ENCODE data around the gene ESYT1. TPM values are rescaled to one million over a fixed set of nuclear protein-coding genes. Genes with fewer than 3 reads are reported as not detected.
"Not testable (repeated sequence)": the region's sequence is repeated elsewhere in the genome, so short reads cannot be mapped to it uniquely, and the experiment has no call there.

Gene ESYT1
- total RNA-seq, 1 donor from 2014 or later, result 127 TPM

DNA sequence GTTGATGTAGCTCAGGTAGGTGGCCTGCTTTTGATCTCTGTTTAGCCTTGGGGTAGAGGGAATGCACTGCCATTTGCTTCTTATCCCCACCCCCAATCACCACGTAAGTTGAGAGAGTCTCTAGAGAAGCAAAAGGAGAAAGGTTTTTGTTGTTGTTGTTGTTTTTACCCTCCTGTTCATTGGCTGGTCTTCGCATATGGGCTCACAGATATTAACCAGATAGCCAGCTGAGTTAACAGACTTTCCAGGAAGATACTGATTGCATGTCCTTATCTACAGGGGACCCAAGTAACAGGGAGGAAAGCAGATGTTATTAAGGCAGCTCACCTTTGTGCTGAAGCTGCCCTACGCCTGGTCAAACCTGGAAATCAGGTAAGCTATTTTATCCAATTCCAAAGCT is 20.8 kb upstream of the ESYT1 start:
- Mint-ChIP-seq H3K27me3 (ENCODE audit: unreplicated experiment) (no peaks in the 10 kb centered on the region), H3K36me3 (ENCODE audit: unreplicated experiment) (peaks cover 29% of the 10 kb centered on the region), H3K4me3 (ENCODE audit: unreplicated experiment) (no peak overlapping the region), H3K27ac (ENCODE audit: unreplicated experiment) (no peak overlapping the region), H3K9me3 (ENCODE audit: unreplicated experiment) (no peaks in the 10 kb centered on the region), H3K4me1 (ENCODE audit: unreplicated experiment) (peaks cover 30% of the 10 kb centered on the region)
- DNase-seq (ENCODE audit: extremely low spot score, unreplicated experiment), result no peak
- TF ChIP-seq, protein P1, sequence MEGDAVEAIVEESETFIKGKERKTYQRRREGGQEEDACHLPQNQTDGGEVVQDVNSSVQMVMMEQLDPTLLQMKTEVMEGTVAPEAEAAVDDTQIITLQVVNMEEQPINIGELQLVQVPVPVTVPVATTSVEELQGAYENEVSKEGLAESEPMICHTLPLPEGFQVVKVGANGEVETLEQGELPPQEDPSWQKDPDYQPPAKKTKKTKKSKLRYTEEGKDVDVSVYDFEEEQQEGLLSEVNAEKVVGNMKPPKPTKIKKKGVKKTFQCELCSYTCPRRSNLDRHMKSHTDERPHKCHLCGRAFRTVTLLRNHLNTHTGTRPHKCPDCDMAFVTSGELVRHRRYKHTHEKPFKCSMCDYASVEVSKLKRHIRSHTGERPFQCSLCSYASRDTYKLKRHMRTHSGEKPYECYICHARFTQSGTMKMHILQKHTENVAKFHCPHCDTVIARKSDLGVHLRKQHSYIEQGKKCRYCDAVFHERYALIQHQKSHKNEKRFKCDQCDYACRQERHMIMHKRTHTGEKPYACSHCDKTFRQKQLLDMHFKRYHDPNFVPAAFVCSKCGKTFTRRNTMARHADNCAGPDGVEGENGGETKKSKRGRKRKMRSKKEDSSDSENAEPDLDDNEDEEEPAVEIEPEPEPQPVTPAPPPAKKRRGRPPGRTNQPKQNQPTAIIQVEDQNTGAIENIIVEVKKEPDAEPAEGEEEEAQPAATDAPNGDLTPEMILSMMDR (IDR thresholded peaks at IDR 0.05), result no peak

DNA sequence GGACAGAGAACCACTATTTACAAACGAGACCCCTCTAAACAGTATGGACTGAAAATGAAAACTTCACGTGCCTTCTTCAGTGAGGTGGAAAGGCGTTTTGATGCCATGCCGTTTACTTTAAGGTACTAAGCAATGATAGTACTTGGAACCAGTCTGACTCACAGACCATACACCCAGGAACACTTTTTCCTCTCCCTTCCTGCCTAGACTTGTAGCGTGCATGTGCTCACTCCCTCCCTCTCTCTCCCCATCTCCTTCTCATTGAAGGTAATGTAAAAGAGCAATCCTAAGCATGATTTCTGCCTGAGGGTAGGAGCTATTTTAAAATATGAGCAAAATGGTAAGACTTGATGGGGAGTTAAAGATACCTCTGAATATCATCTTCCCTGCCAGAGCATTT is 17.5 kb upstream of the ESYT1 start:
- Mint-ChIP-seq H3K27me3 (ENCODE audit: unreplicated experiment) (no peaks in the 10 kb centered on the region), H3K27ac (ENCODE audit: unreplicated experiment) (no peak overlapping the region), H3K9me3 (ENCODE audit: unreplicated experiment) (no peaks in the 10 kb centered on the region), H3K4me3 (ENCODE audit: unreplicated experiment) (no peak overlapping the region), H3K4me1 (ENCODE audit: unreplicated experiment) (peaks cover 16% of the 10 kb centered on the region), H3K36me3 (ENCODE audit: unreplicated experiment) (peaks cover 40% of the 10 kb centered on the region)
- DNase-seq (ENCODE audit: extremely low spot score, unreplicated experiment), result no peak
- TF ChIP-seq, protein P1 (IDR thresholded peaks at IDR 0.05), result no peak

DNA sequence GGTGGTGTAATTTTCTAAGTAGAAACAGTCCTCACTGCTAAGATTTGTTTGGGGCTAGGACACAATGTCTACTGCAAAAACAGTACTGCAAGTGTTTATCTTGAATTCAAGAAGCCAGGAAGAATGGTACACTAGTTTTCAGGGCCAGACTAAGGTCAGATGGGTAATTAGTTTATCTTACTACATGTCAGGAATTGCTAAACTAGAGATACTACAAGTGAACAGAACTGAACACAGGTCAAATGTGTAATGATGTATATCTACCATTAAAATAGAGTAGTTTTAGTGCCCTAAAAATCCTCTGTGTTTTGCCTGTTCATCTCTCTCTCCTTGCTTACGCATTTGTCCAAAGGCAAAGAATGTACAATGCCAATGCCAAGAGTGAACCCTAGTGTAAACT is 14.0 kb upstream of the ESYT1 start:
- H3K9me3 Mint-ChIP-seq (ENCODE audit: unreplicated experiment), result no peaks in the 10 kb centered on the region
- no peaks in the 10 kb centered on the region for H3K27me3 Mint-ChIP-seq (ENCODE audit: unreplicated experiment)
- TF ChIP-seq, protein P1 (IDR thresholded peaks at IDR 0.05), result no peak
- no peak overlapping the region for H3K4me3 Mint-ChIP-seq (ENCODE audit: unreplicated experiment)
- no peak for DNase-seq (ENCODE audit: extremely low spot score, unreplicated experiment)
- H3K4me1 Mint-ChIP-seq (ENCODE audit: unreplicated experiment), result peaks cover 24% of the 10 kb centered on the region
- peak overlapping the region; percentile 27 for H3K27ac Mint-ChIP-seq (ENCODE audit: unreplicated experiment)
- peaks cover 39% of the 10 kb centered on the region for H3K36me3 Mint-ChIP-seq (ENCODE audit: unreplicated experiment)

DNA sequence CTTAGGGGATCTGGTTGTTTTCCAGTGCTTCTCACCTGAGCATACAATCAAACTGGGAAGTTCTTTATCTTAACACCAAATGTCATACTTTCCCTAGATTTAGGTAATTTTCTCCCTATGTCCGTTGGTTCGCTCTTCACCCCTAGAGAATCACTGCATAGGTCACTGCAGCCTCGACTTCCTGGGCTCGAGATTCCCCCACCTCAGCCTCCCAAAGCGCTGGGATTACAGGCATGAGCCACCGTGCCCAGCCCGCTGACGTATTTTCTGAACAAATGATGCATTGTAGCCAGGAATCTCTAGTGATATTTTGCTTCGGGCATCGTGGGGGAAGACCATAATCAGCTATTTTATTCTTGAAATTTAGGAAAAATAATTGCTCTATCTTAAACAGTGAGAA is 12.7 kb upstream of the ESYT1 start:
- Mint-ChIP-seq H3K9me3 (ENCODE audit: unreplicated experiment) (no peaks in the 10 kb centered on the region), H3K27me3 (ENCODE audit: unreplicated experiment) (no peaks in the 10 kb centered on the region), H3K4me3 (ENCODE audit: unreplicated experiment) (peak overlapping the region; percentile 99), H3K27ac (ENCODE audit: unreplicated experiment) (peak overlapping the region; percentile 98), H3K4me1 (ENCODE audit: unreplicated experiment) (peaks cover 36% of the 10 kb centered on the region), H3K36me3 (ENCODE audit: unreplicated experiment) (peaks cover 40% of the 10 kb centered on the region)
- TF ChIP-seq, protein P1 (IDR thresholded peaks at IDR 0.05), result no peak
- no peak for DNase-seq (ENCODE audit: extremely low spot score, unreplicated experiment)

DNA sequence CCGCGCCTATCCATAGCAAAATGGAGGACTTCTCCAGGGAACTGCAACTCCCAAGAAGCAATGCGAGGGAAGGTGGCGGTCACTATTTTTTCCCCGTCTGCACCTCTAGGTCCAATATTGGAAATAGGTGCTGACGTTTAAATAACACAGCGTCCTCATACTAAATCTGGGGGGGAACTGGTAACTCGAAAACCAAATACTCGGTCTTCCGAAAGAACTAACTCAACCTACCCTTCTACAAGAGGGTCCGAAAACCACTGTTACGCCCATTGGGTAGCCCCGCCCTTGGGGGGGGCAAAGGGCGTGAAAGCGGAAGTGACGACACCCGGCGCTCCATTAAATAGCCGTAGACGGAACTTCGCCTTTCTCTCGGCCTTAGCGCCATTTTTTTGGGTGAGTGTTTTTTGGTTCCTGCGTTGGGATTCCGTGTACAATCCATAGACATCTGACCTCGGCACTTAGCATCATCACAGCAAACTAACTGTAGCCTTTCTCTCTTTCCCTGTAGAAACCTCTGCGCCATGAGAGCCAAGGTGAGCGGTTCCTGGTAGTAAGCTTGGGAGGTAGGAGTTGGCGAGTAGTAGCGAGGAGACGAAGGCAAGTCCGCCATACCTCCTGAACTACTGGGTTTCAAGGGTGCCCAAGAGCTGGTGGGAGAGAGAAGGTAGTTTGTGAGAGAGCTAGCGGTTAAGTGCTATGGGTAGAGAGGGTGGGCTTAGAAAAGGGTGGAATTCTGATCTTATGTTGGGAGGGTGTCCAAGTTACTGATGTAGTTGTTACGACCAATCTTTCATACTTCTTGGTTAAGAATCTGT is 11.6 kb upstream of the ESYT1 start, which contains the start of gene RPL41:
Gene RPL41 (plus strand): TSS at position 367 of the 815 bp plus-strand sequence.
- H3K36me3 Mint-ChIP-seq (ENCODE audit: unreplicated experiment), result peaks cover 35% of the 10 kb centered on the region
- H3K9me3 Mint-ChIP-seq (ENCODE audit: unreplicated experiment), result no peaks in the 10 kb centered on the region
- peak within 1 kb of the TSS; percentile 98 for H3K27ac Mint-ChIP-seq (ENCODE audit: unreplicated experiment)
- H3K4me1 Mint-ChIP-seq (ENCODE audit: unreplicated experiment), result peaks cover 36% of the 10 kb centered on the region
- peak; percentile 97 for DNase-seq (ENCODE audit: extremely low spot score, unreplicated experiment)
- H3K4me3 Mint-ChIP-seq (ENCODE audit: unreplicated experiment), result peak within 1 kb of the TSS; percentile 99
- TF ChIP-seq, protein P1 (IDR thresholded peaks at IDR 0.05), result no peak
- no peaks in the 10 kb centered on the region for H3K27me3 Mint-ChIP-seq (ENCODE audit: unreplicated experiment)

DNA sequence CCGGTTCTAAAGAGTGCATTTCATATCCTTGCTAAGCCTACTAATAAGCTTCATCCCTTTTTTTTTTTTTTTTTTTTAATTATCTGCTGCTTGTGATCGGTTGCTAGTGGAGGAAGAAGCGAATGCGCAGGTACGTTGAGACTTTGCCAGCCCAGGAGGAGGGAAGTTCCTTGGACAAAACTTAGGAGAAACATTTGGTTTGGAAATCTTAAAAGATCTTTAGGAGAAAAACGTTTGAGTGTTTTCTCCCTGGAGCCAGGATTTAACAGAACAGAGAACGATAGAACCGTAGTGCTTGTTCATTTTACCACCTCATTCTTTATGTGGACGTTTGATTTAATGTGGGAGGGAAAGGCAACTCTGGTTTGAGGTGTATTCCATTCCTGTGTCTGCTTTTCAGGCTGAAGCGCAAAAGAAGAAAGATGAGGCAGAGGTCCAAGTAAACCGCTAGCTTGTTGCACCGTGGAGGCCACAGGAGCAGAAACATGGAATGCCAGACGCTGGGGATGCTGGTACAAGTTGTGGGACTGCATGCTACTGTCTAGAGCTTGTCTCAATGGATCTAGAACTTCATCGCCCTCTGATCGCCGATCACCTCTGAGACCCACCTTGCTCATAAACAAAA is 10.9 kb upstream of the ESYT1 start:
- not testable (repeated sequence) for H3K27me3 Mint-ChIP-seq (ENCODE audit: unreplicated experiment); DNase-seq (ENCODE audit: extremely low spot score, unreplicated experiment); H3K9me3 Mint-ChIP-seq (ENCODE audit: unreplicated experiment)
- Mint-ChIP-seq H3K27ac (ENCODE audit: unreplicated experiment) (peak overlapping the region; percentile 98), H3K4me3 (ENCODE audit: unreplicated experiment) (peak overlapping the region; percentile 99), H3K36me3 (ENCODE audit: unreplicated experiment) (peaks cover 33% of the 10 kb centered on the region), H3K4me1 (ENCODE audit: unreplicated experiment) (peaks cover 36% of the 10 kb centered on the region)

All from osteocyte (in vitro differentiated cells).